Bone marrow (tissue), 2 donors: Measurements from ENCODE around the gene DNAI2.
A peak's percentile ranks its signal among the peaks of the same experiment; 100 is the strongest.

Experiments
- DNase-seq, 2 donors: peaks; one replicate each; lab custom pipeline; 2025; lab: John Stamatoyannopoulos, UW

Gene DNAI2

GRCh38 chr17:74305865-74306654 lies 32.0 kb downstream of the DNAI2 start:
- peak in 1 of 2 donors; percentile 22 for DNase-seq

- peak in 1 of 2 donors; percentile 53 for DNase-seq
Measured at GRCh38 chr17:74307984-74308773, 34.1 kb downstream of the DNAI2 start.

- DNase-seq = no peak
Measured at GRCh38 chr17:74309902-74310301, 35.9 kb downstream of the DNAI2 start.

- DNase-seq = no peak
Measured at GRCh38 chr17:74314877-74315276, 40.8 kb downstream of the DNAI2 start.

GRCh38 chr17:74316220-74316619 lies 42.2 kb downstream of the DNAI2 start:
- no peak for DNase-seq

GRCh38 chr17:74317071-74317470 lies 43.0 kb downstream of the DNAI2 start:
- no peak for DNase-seq

- DNase-seq = no peak
Measured at GRCh38 chr17:74318391-74318790, 44.4 kb downstream of the DNAI2 start.

- DNase-seq = no peak
Measured at GRCh38 chr17:74324521-74324920, 50.5 kb downstream of the DNAI2 start.

- no peak for DNase-seq
Measured at GRCh38 chr17:74325376-74325742, 51.3 kb downstream of the DNAI2 start.

- no peak for DNase-seq
Measured at GRCh38 chr17:74325743-74326379, 51.8 kb downstream of the DNAI2 start, which contains the start of gene KIF19. KIF19 (plus strand) TSS chr17:74326226; CDS start chr17:74326350, 124 bp downstream.

GRCh38 chr17:74326506-74326905 lies 52.5 kb downstream of the DNAI2 start:
- no peak for DNase-seq

- no peak for DNase-seq
Measured at GRCh38 chr17:74328487-74328886, 54.5 kb downstream of the DNAI2 start.

- no peak for DNase-seq
Measured at GRCh38 chr17:74329378-74329777, 55.3 kb downstream of the DNAI2 start.

GRCh38 chr17:74330446-74330845 lies 56.4 kb downstream of the DNAI2 start:
- no peak for DNase-seq

GRCh38 chr17:74332017-74332650 lies 58.1 kb downstream of the DNAI2 start:
- no peak for DNase-seq

GRCh38 chr17:74332763-74333283 lies 58.8 kb downstream of the DNAI2 start:
- no peak for DNase-seq

GRCh38 chr17:74334393-74335039 lies 60.5 kb downstream of the DNAI2 start:
- DNase-seq = no peak

GRCh38 chr17:74335529-74336062 lies 61.6 kb downstream of the DNAI2 start:
- no peak for DNase-seq

GRCh38 chr17:74336307-74336706 lies 62.3 kb downstream of the DNAI2 start:
- no peak for DNase-seq

- no peak for DNase-seq
Measured at GRCh38 chr17:74337834-74338500, 63.9 kb downstream of the DNAI2 start.
